H9 (cell line): ENCODE results near the gene CACNA1H. TPM values are rescaled to one million over a fixed set of nuclear protein-coding genes. Genes with fewer than 3 reads are reported as not detected.
"Not testable (repeated sequence)": the region's sequence is repeated elsewhere in the genome, so short reads cannot be mapped to it uniquely, and the experiment has no call there.

Experiments
- DNase-seq: peaks from one replicate; pipeline ENCODE4 v3.0.0-alpha.2; 2017
- H2AFZ ChIP-seq: one replicate; pipeline ENCODE4 v1.6.1; 2013; ENCODE audit warnings: mild to moderate bottlenecking, low read length, control low read depth, moderate library complexity
- H2AK5ac ChIP-seq: 2 replicates; pipeline ENCODE4 v1.6.1; 2013; ENCODE audit warnings: low read length, control low read depth, mixed read lengths; ENCODE audit not compliant: insufficient read length
- H2BK120ac ChIP-seq: one replicate; pipeline ENCODE4 v1.6.1; 2013; ENCODE audit warnings: low read depth, mild to moderate bottlenecking, low read length, control low read depth, inconsistent platforms; ENCODE audit not compliant: poor library complexity, severe bottlenecking
- H2BK12ac ChIP-seq: 2 replicates; pipeline ENCODE4 v1.6.1; 2013; ENCODE audit warnings: low read length, control low read depth, mixed read lengths, low read depth; ENCODE audit not compliant: insufficient read length
- H2BK15ac ChIP-seq: 2 replicates; pipeline ENCODE4 v1.6.1; 2013; ENCODE audit warnings: low read depth, low read length, control low read depth
- H2BK20ac ChIP-seq: one replicate; pipeline ENCODE4 v1.6.1; 2013; ENCODE audit warnings: low read depth, mild to moderate bottlenecking, low read length, control low read depth, inconsistent platforms; ENCODE audit not compliant: poor library complexity, severe bottlenecking
- H2BK5ac ChIP-seq: 2 replicates; pipeline ENCODE4 v1.6.1; 2013; ENCODE audit warnings: low read length, control low read depth, mixed read lengths; ENCODE audit not compliant: insufficient read length
- H3K14ac ChIP-seq: 2 replicates; pipeline ENCODE4 v1.6.1; 2013; ENCODE audit warnings: low read length, control low read depth; ENCODE audit not compliant: insufficient read depth
- H3K18ac ChIP-seq: 2 replicates; pipeline ENCODE4 v1.6.1; 2013; ENCODE audit warnings: low read depth, mild to moderate bottlenecking, mixed read lengths, low read length, control low read depth; ENCODE audit not compliant: insufficient read length
- H3K23ac ChIP-seq: 2 replicates; pipeline ENCODE4 v1.6.1; 2013; ENCODE audit warnings: low read length, control low read depth, mixed read lengths, low read depth; ENCODE audit not compliant: insufficient read length
- H3K23me2 ChIP-seq: 2 replicates; pipeline ENCODE4 v1.6.1; 2013; ENCODE audit warnings: low read depth, mild to moderate bottlenecking, mixed read lengths, low read length, control low read depth; ENCODE audit not compliant: insufficient read length, poor library complexity, severe bottlenecking
- H3K27ac ChIP-seq: 2 replicates; pipeline ENCODE4 v1.5.1; 2013; ENCODE audit warnings: low read length, control low read depth, mixed read lengths, low read depth; ENCODE audit not compliant: insufficient read length
- H3K27me3 ChIP-seq: 2 replicates; pipeline ENCODE4 v1.6.1; 2013; ENCODE audit warnings: low read length, control low read depth, inconsistent platforms; ENCODE audit not compliant: insufficient read depth
- H3K4ac ChIP-seq: 2 replicates; pipeline ENCODE4 v1.6.1; 2013; ENCODE audit warnings: low read depth, mild to moderate bottlenecking, control low read depth, inconsistent platforms, low read length, moderate library complexity
- H3K4me1 ChIP-seq: 2 replicates; pipeline ENCODE4 v1.6.1; 2013; ENCODE audit warnings: low read length, control low read depth, inconsistent platforms; ENCODE audit not compliant: insufficient read depth
- H3K4me2 ChIP-seq: 2 replicates; pipeline ENCODE4 v1.6.1; 2013; ENCODE audit warnings: low read length, control low read depth, mixed read lengths; ENCODE audit not compliant: insufficient read length, insufficient read depth
- H3K56ac ChIP-seq: 2 replicates; pipeline ENCODE4 v1.6.1; 2013; ENCODE audit warnings: low read depth, mild to moderate bottlenecking, mixed read lengths, low read length, control low read depth; ENCODE audit not compliant: insufficient read length
- H3K79me1 ChIP-seq: 2 replicates; pipeline ENCODE4 v1.6.1; 2013; ENCODE audit warnings: low read depth, mild to moderate bottlenecking, moderate library complexity, low read length, control low read depth, inconsistent platforms; ENCODE audit not compliant: insufficient read depth, poor library complexity, severe bottlenecking
- H3K79me2 ChIP-seq: 2 replicates; pipeline ENCODE4 v1.6.1; 2013; ENCODE audit warnings: low read length, control low read depth, inconsistent platforms; ENCODE audit not compliant: insufficient read depth
- H3K9ac ChIP-seq: 2 replicates; pipeline ENCODE4 v1.6.1; 2013; ENCODE audit warnings: low read length, control low read depth, mixed read lengths; ENCODE audit not compliant: insufficient read length; ENCODE audit errors: extremely low read depth
- H3K9me3 ChIP-seq: one replicate; pipeline ENCODE4 v1.6.1; 2013; ENCODE audit warnings: low read depth, low read length, inconsistent platforms; ENCODE audit not compliant: control insufficient read depth
- H3T11ph ChIP-seq: one replicate; pipeline ENCODE4 v1.6.1; 2013; ENCODE audit warnings: mild to moderate bottlenecking, low read length, control low read depth, inconsistent platforms
- H4K20me1 ChIP-seq: one replicate; pipeline ENCODE4 v1.6.1; 2013; ENCODE audit not compliant: control insufficient read depth, insufficient read length, insufficient read depth
- H4K5ac ChIP-seq: 2 replicates; pipeline ENCODE4 v1.6.1; 2013; ENCODE audit warnings: low read depth, mild to moderate bottlenecking, mixed read lengths, low read length, control low read depth; ENCODE audit not compliant: insufficient read length
- H4K8ac ChIP-seq: replicated peaks from 2 replicates; pipeline ENCODE4 v1.6.1; 2013; ENCODE audit warnings: low read length, control low read depth, mixed read lengths, low read depth; ENCODE audit not compliant: insufficient read length
- H4K91ac ChIP-seq: 2 replicates; pipeline ENCODE4 v1.6.1; 2013; ENCODE audit warnings: low read depth, mild to moderate bottlenecking, moderate library complexity, mixed read lengths, low read length, control low read depth; ENCODE audit not compliant: insufficient read length
- H3K27ac Mint-ChIP-seq, 3 experiments: 2 replicates in 2 of 3; 3 replicates in 1 of 3; pipeline ENCODE4 v1.8.0; 2020 to 2021; ENCODE audit warnings: mixed read lengths in 3 of 3, mild to moderate bottlenecking in 1 of 3, moderate library complexity in 1 of 3
- H3K27me3 Mint-ChIP-seq: 2 replicates; pipeline ENCODE4 v1.8.0; 2021; ENCODE audit warnings: low read depth, mild to moderate bottlenecking, moderate library complexity, mixed read lengths
- H3K36me3 Mint-ChIP-seq, 3 experiments: 2 replicates in 2 of 3; 3 replicates in 1 of 3; pipeline ENCODE4 v1.8.0; 2020 to 2021; ENCODE audit warnings: low read depth in 3 of 3, mixed read lengths in 3 of 3; ENCODE audit not compliant: insufficient read depth in 1 of 3
- H3K4me1 Mint-ChIP-seq, 2 experiments: 2 replicates each; pipeline ENCODE4 v1.8.0; 2020; ENCODE audit warnings: mixed read lengths in 2 of 2
- H3K4me3 Mint-ChIP-seq, 2 experiments: 2 replicates in 1 of 2; 3 replicates in 1 of 2; pipeline ENCODE4 v1.8.0; 2020 to 2021; ENCODE audit warnings: mild to moderate bottlenecking in 2 of 2, mixed read lengths in 2 of 2, moderate library complexity in 1 of 2
- H3K9me3 Mint-ChIP-seq, 2 experiments: 2 replicates in 1 of 2; 3 replicates in 1 of 2; pipeline ENCODE4 v1.8.0; 2020; ENCODE audit warnings: mild to moderate bottlenecking in 2 of 2, mixed read lengths in 2 of 2, moderate library complexity in 1 of 2
- CTCF ChIP-seq: fragments of 200-600 bp; sonication (generic); conservative IDR thresholded peaks from 3 replicates; pipeline ENCODE4 v1.8.0; 2021; ENCODE audit warnings: antibody characterized with exemption, mild to moderate bottlenecking
- WGBS: extraction: QIAGEN DNeasy Blood & Tissue Kit; methylation state at CpG from one replicate; pipeline ENCODE4 v1.1.7; 2013; ENCODE audit warnings: missing lambda C conversion rate, low lambda C conversion rate, mixed read lengths; ENCODE audit not compliant: insufficient read length; ENCODE audit errors: extremely low coverage; 5-methylcytosine and 5-hydroxymethylcytosine counted together
- total RNA-seq: library from RNA; stranded (reverse); gene quantifications from 2 replicates; pipeline ENCODE4 v1.2.1, GENCODE V29; 2021

CACNA1H gene
- total RNA-seq, 1 experiment from 2014 or later, result 43.3 TPM

GRCh38 chr16:1237990-1238389 lies 85.1 kb downstream of the CACNA1H start:
- no peak overlapping the region for H3K27ac ChIP-seq
- no peak overlapping the region for H4K5ac ChIP-seq
- H3K4me1 Mint-ChIP-seq, result peaks cover 0 to 10% of the 10 kb centered on the region in 2 experiments; a peak in 3 of 4 replicates
- no peak for TF ChIP-seq CTCF
- H4K20me1 ChIP-seq, result no peaks in the 10 kb centered on the region
- no peak overlapping the region for H2AK5ac ChIP-seq
- no peak overlapping the region for H3K18ac ChIP-seq
- no peak overlapping the region for H3K14ac ChIP-seq
- H3K9ac ChIP-seq, result no peak overlapping the region
- no peak overlapping the region for H2BK120ac ChIP-seq
- WGBS, result no CpG with 5 or more reads among the region's 9 CpGs
- peaks cover 5% of the 10 kb centered on the region in 2 experiments; a peak in 3 of 5 replicates for H3K9me3 Mint-ChIP-seq
- DNase-seq, result no peak
- H2BK15ac ChIP-seq, result no peak overlapping the region
- no peak overlapping the region for H4K8ac ChIP-seq
- no peak overlapping the region for H2AFZ ChIP-seq
- H3K4me1 ChIP-seq, result no peaks in the 10 kb centered on the region
- H2BK12ac ChIP-seq, result no peak overlapping the region
- H3K27ac Mint-ChIP-seq, result no peak overlapping the region; a peak in 2 of 7 replicates
- no peak overlapping the region for H3K56ac ChIP-seq
- H3K4me3 Mint-ChIP-seq, result no peak overlapping the region; a peak in 1 of 5 replicates
- no peaks in the 10 kb centered on the region for H3K23me2 ChIP-seq
- no peaks in the 10 kb centered on the region for H3K79me2 ChIP-seq
- no peaks in the 10 kb centered on the region for H3K9me3 ChIP-seq
- no peak overlapping the region for H2BK20ac ChIP-seq
- no peak overlapping the region for H3K23ac ChIP-seq
- no peak overlapping the region for H2BK5ac ChIP-seq
- H3K4me2 ChIP-seq, result no peak overlapping the region
- H4K91ac ChIP-seq, result no peak overlapping the region
- no peaks in the 10 kb centered on the region for H3K27me3 ChIP-seq
- H3K4ac ChIP-seq, result no peak overlapping the region
- H3K36me3 Mint-ChIP-seq, result no peaks in the 10 kb centered on the region; a peak in 2 of 7 replicates
- H3K27me3 Mint-ChIP-seq, result peaks cover 17% of the 10 kb centered on the region
- H3T11ph ChIP-seq, result no peak overlapping the region
- H3K79me1 ChIP-seq, result no peaks in the 10 kb centered on the region

- not testable (repeated sequence) for H2BK12ac ChIP-seq
Measured at GRCh38 chr16:1238909-1239308, 86.0 kb downstream of the CACNA1H start.

More at GRCh38 chr16:1238909-1239308, 86.0 kb downstream of the CACNA1H start:
- not testable (repeated sequence) for H4K5ac ChIP-seq, H3T11ph ChIP-seq, DNase-seq, H4K8ac ChIP-seq, H4K91ac ChIP-seq, H3K4me1 Mint-ChIP-seq, H3K23me2 ChIP-seq, H3K27ac Mint-ChIP-seq, H2BK120ac ChIP-seq, H2BK15ac ChIP-seq, H3K23ac ChIP-seq, H3K36me3 Mint-ChIP-seq, H3K4me2 ChIP-seq, H3K27ac ChIP-seq, H2BK5ac ChIP-seq, H2AFZ ChIP-seq, H3K9me3 Mint-ChIP-seq, H3K79me1 ChIP-seq, H3K18ac ChIP-seq, H3K9me3 ChIP-seq, H2AK5ac ChIP-seq, H3K14ac ChIP-seq, H3K79me2 ChIP-seq, H3K4me1 ChIP-seq, H3K56ac ChIP-seq, H4K20me1 ChIP-seq, H2BK20ac ChIP-seq, H3K4ac ChIP-seq, H3K27me3 ChIP-seq, H3K9ac ChIP-seq, H3K4me3 Mint-ChIP-seq
- H3K27me3 Mint-ChIP-seq, result peaks cover 21% of the 10 kb centered on the region
- WGBS, result no CpG with 5 or more reads among the region's 23 CpGs
